ENCODE measurements around the gene RNF26.

The RNF26 gene

DNA sequence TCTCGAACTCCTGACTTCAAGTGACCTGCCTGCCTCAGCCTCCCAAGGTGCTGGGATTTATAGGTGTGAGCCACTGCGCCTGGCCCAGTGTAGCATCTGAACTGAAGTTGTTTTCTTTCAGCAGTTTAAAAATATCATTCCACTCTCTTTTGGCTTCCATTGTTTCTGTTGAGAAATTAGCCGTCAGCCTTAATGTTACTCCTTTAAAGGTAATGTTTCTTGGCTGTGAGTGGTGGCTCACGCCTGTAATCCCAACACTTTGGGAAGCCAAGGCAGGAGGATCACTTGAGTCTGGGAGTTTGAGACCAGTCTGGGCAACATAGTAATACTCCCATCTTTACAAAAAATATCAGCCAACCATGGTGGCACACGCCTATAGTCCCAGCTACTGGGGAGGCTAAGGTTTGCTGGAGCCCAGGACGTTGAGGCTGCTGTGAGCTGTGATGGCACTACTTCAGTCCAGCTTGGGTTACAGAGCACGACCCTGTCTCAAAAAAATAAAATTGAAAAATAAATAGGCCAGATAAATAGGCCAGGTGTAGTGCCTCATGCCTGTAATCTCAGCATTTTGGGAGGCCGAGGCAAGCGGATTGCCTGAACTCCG is 43.3 kb upstream of the RNF26 start:
- no peaks in the 10 kb centered on the region for H3K9me3 ChIP-seq (ENCODE audit: insufficient read depth, low read length)
- H3K27ac ChIP-seq (ENCODE audit: low read depth, low read length), result no peak overlapping the region
- H3K4me3 ChIP-seq (ENCODE audit: insufficient read depth, low read length, poor library complexity, severe bottlenecking), result no peak overlapping the region
- peaks cover 21% of the 10 kb centered on the region for H3K36me3 ChIP-seq (ENCODE audit: low read length)
- no peak overlapping the region for H2AFZ ChIP-seq (ENCODE audit: low read depth, low read length, severe bottlenecking)
- TF ChIP-seq, protein P1, sequence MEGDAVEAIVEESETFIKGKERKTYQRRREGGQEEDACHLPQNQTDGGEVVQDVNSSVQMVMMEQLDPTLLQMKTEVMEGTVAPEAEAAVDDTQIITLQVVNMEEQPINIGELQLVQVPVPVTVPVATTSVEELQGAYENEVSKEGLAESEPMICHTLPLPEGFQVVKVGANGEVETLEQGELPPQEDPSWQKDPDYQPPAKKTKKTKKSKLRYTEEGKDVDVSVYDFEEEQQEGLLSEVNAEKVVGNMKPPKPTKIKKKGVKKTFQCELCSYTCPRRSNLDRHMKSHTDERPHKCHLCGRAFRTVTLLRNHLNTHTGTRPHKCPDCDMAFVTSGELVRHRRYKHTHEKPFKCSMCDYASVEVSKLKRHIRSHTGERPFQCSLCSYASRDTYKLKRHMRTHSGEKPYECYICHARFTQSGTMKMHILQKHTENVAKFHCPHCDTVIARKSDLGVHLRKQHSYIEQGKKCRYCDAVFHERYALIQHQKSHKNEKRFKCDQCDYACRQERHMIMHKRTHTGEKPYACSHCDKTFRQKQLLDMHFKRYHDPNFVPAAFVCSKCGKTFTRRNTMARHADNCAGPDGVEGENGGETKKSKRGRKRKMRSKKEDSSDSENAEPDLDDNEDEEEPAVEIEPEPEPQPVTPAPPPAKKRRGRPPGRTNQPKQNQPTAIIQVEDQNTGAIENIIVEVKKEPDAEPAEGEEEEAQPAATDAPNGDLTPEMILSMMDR (IDR thresholded peaks at IDR 0.05; ENCODE audit: insufficient read depth, low read length, poor library complexity, severe bottlenecking), result no peak
- TF ChIP-seq EZH2phosphoT487 (conservative IDR thresholded peaks at IDR 0.05; ENCODE audit: low read length), result no peak
- H3K4me2 ChIP-seq (ENCODE audit: low read depth, low read length, poor library complexity, severe bottlenecking), result no peak overlapping the region
- no peak overlapping the region for H3K9ac ChIP-seq (ENCODE audit: low read length)
- H3K9me2 ChIP-seq (replicated peaks; ENCODE audit: insufficient read depth, low read length), result no peaks in the 10 kb centered on the region
- H3F3A ChIP-seq (ENCODE audit: insufficient read depth), result no peaks in the 10 kb centered on the region
- H3K79me2 ChIP-seq (ENCODE audit: insufficient read depth, low read length), result no peaks in the 10 kb centered on the region
- H3K27me3 ChIP-seq (ENCODE audit: low read length), result no peaks in the 10 kb centered on the region
- no peaks in the 10 kb centered on the region for H4K20me1 ChIP-seq (ENCODE audit: low read depth, low read length)

DNA sequence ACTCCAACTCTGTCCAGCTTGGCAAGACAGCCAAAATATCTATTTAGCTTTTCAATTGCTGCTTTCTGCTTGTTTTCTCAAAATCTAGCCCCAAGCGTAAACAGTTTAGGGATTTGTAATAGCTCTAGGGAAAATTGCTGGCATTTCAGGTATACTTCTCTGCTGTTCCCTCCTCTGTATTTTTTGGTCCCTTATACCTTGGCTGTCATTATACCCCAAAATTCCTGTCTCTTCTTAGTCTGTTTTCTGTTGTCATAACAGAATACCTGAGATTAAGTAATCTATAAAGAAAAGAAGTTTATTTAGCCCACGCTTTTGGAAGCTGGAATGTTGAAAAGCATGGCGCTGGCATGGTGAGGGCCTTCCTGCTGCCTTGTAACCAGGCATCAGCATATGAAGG is 40.9 kb upstream of the RNF26 start:
- no peaks in the 10 kb centered on the region for H3K9me2 ChIP-seq (replicated peaks; ENCODE audit: insufficient read depth, low read length)
- H3K9me3 ChIP-seq (ENCODE audit: insufficient read depth, low read length), result no peaks in the 10 kb centered on the region
- H3K27me3 ChIP-seq (ENCODE audit: low read length), result no peaks in the 10 kb centered on the region
- H3K4me2 ChIP-seq (ENCODE audit: low read depth, low read length, poor library complexity, severe bottlenecking), result no peak overlapping the region
- H3K27ac ChIP-seq (ENCODE audit: low read depth, low read length), result no peak overlapping the region
- peaks cover 28% of the 10 kb centered on the region for H3K36me3 ChIP-seq (ENCODE audit: low read length)
- no peak overlapping the region for H3K9ac ChIP-seq (ENCODE audit: low read length)
- H3K79me2 ChIP-seq (ENCODE audit: insufficient read depth, low read length), result no peaks in the 10 kb centered on the region
- no peaks in the 10 kb centered on the region for H4K20me1 ChIP-seq (ENCODE audit: low read depth, low read length)
- no peak overlapping the region for H3K4me3 ChIP-seq (ENCODE audit: insufficient read depth, low read length, poor library complexity, severe bottlenecking)
- TF ChIP-seq, protein P1 (IDR thresholded peaks at IDR 0.05; ENCODE audit: insufficient read depth, low read length, poor library complexity, severe bottlenecking), result no peak
- no peak for TF ChIP-seq EZH2phosphoT487 (conservative IDR thresholded peaks at IDR 0.05; ENCODE audit: low read length)
- no peaks in the 10 kb centered on the region for H3F3A ChIP-seq (ENCODE audit: insufficient read depth)
- no peak overlapping the region for H2AFZ ChIP-seq (ENCODE audit: low read depth, low read length, severe bottlenecking)

DNA sequence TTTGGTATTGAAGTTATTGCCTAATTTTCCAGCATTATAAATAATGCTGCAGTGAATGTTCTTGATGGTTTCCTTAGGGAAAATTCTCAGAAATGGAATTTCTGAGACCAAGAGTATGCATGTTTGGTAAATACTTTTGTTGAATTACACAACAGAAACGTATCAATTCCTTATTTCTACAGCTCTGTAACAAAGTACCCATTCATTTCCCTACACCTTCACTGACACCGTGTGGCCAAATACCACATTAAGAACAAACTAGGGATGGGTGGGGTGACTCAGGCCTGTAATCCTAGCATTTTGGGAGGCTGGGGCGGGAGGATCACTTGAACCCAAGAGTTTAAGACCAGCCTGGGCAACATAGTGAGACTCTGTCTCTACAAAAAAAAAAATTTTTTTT is 39.1 kb upstream of the RNF26 start:
- H3K9me2 ChIP-seq (replicated peaks; ENCODE audit: insufficient read depth, low read length), result no peaks in the 10 kb centered on the region
- H3K27ac ChIP-seq (ENCODE audit: low read depth, low read length), result no peak overlapping the region
- H3F3A ChIP-seq (ENCODE audit: insufficient read depth), result no peaks in the 10 kb centered on the region
- no peaks in the 10 kb centered on the region for H3K27me3 ChIP-seq (ENCODE audit: low read length)
- H2AFZ ChIP-seq (ENCODE audit: low read depth, low read length, severe bottlenecking), result no peak overlapping the region
- H3K36me3 ChIP-seq (ENCODE audit: low read length), result peaks cover 18% of the 10 kb centered on the region
- TF ChIP-seq, protein P1 (IDR thresholded peaks at IDR 0.05; ENCODE audit: insufficient read depth, low read length, poor library complexity, severe bottlenecking), result no peak
- no peak for TF ChIP-seq EZH2phosphoT487 (conservative IDR thresholded peaks at IDR 0.05; ENCODE audit: low read length)
- no peaks in the 10 kb centered on the region for H4K20me1 ChIP-seq (ENCODE audit: low read depth, low read length)
- no peak overlapping the region for H3K9ac ChIP-seq (ENCODE audit: low read length)
- H3K4me2 ChIP-seq (ENCODE audit: low read depth, low read length, poor library complexity, severe bottlenecking), result no peak overlapping the region
- no peaks in the 10 kb centered on the region for H3K9me3 ChIP-seq (ENCODE audit: insufficient read depth, low read length)
- H3K4me3 ChIP-seq (ENCODE audit: insufficient read depth, low read length, poor library complexity, severe bottlenecking), result no peak overlapping the region
- H3K79me2 ChIP-seq (ENCODE audit: insufficient read depth, low read length), result no peaks in the 10 kb centered on the region
